ENCODE results near the gene NADSYN1. TPM values are rescaled to one million over a fixed set of nuclear protein-coding genes. Genes with fewer than 3 reads are reported as not detected.

Gene NADSYN1
- total RNA-seq, 1 experiment from 2014 or later, result 35.5 TPM

- H3K4me1 ChIP-seq (ENCODE audit: insufficient read depth, low read length, poor library complexity, severe bottlenecking), result no peaks in the 10 kb centered on the region
- ChIA-PET CTCF (interaction anchor here (0.7 kb wide), 1 partner anchor 1058 kb away, joined by 5 read pairs; no protein-coding TSS in a partner anchor), POLR2A (ENCODE audit: low non-redundant PET) (no interaction called here)
- no TSS peak for BruUV-seq (replicated peaks)
- H3K9me3 ChIP-seq (ENCODE audit: low read depth, low read length, poor library complexity, severe bottlenecking), result no peaks in the 10 kb centered on the region
- TF ChIP-seq CTCF (conservative IDR thresholded peaks at IDR 0.05; ENCODE audit: low read depth, low read length) (no peak), EZH2 (IDR thresholded peaks at IDR 0.05; ENCODE audit: borderline replicate concordance, low read depth, low read length, poor library complexity, severe bottlenecking) (no peak)
- intact Hi-C loops (cut with micrococcal nuclease; ENCODE audit: unreplicated experiment), result no loop called here
- H3K27ac ChIP-seq (ENCODE audit: low read depth, low read length, poor library complexity, severe bottlenecking), result no peak overlapping the region
- no peak overlapping the region for H3K4me3 ChIP-seq (ENCODE audit: low read depth, low read length, poor library complexity, severe bottlenecking)
- no peaks in the 10 kb centered on the region for H3K36me3 ChIP-seq (ENCODE audit: insufficient read depth, low read length, poor library complexity, severe bottlenecking)
- no peaks in the 10 kb centered on the region for H3K27me3 ChIP-seq (replicated peaks; ENCODE audit: insufficient read depth, low read depth, low read length, poor library complexity)
- no peak for DNase-seq (ENCODE audit: low spot score)
These were observed 27.6 kb upstream of the NADSYN1 start for GRCh38 chr11:71425409-71425808.

GRCh38 chr11:71425860-71426259 is 27.1 kb upstream of the NADSYN1 start:
- no TSS peak for BruUV-seq (replicated peaks)
- Histone ChIP-seq H3K4me1 (ENCODE audit: insufficient read depth, low read length, poor library complexity, severe bottlenecking) (no peaks in the 10 kb centered on the region), H3K27ac (ENCODE audit: low read depth, low read length, poor library complexity, severe bottlenecking) (no peak overlapping the region), H3K9me3 (ENCODE audit: low read depth, low read length, poor library complexity, severe bottlenecking) (no peaks in the 10 kb centered on the region), H3K36me3 (ENCODE audit: insufficient read depth, low read length, poor library complexity, severe bottlenecking) (no peaks in the 10 kb centered on the region), H3K4me3 (ENCODE audit: low read depth, low read length, poor library complexity, severe bottlenecking) (no peak overlapping the region), H3K27me3 (replicated peaks; ENCODE audit: insufficient read depth, low read depth, low read length, poor library complexity) (no peaks in the 10 kb centered on the region)
- ChIA-PET POLR2A (ENCODE audit: low non-redundant PET) (no interaction called here), CTCF (no interaction called here)
- TF ChIP-seq EZH2 (IDR thresholded peaks at IDR 0.05; ENCODE audit: borderline replicate concordance, low read depth, low read length, poor library complexity, severe bottlenecking), result no peak
- no peak for TF ChIP-seq CTCF (conservative IDR thresholded peaks at IDR 0.05; ENCODE audit: low read depth, low read length)
- intact Hi-C loops (cut with micrococcal nuclease; ENCODE audit: unreplicated experiment), result no loop called here
- no peak for DNase-seq (ENCODE audit: low spot score)

GRCh38 chr11:71426413-71426812 is 26.6 kb upstream of the NADSYN1 start:
- Histone ChIP-seq H3K9me3 (ENCODE audit: low read depth, low read length, poor library complexity, severe bottlenecking) (no peaks in the 10 kb centered on the region), H3K4me3 (ENCODE audit: low read depth, low read length, poor library complexity, severe bottlenecking) (no peak overlapping the region), H3K4me1 (ENCODE audit: insufficient read depth, low read length, poor library complexity, severe bottlenecking) (no peaks in the 10 kb centered on the region), H3K36me3 (ENCODE audit: insufficient read depth, low read length, poor library complexity, severe bottlenecking) (no peaks in the 10 kb centered on the region), H3K27me3 (replicated peaks; ENCODE audit: insufficient read depth, low read depth, low read length, poor library complexity) (no peaks in the 10 kb centered on the region), H3K27ac (ENCODE audit: low read depth, low read length, poor library complexity, severe bottlenecking) (no peak overlapping the region)
- ChIA-PET POLR2A (ENCODE audit: low non-redundant PET) (no interaction called here), CTCF (no interaction called here)
- intact Hi-C loops (cut with micrococcal nuclease; ENCODE audit: unreplicated experiment), result no loop called here
- DNase-seq (ENCODE audit: low spot score), result no peak
- TF ChIP-seq CTCF (conservative IDR thresholded peaks at IDR 0.05; ENCODE audit: low read depth, low read length), result no peak
- TF ChIP-seq EZH2 (IDR thresholded peaks at IDR 0.05; ENCODE audit: borderline replicate concordance, low read depth, low read length, poor library complexity, severe bottlenecking), result no peak
- no TSS peak for BruUV-seq (replicated peaks)
